ENCODE data around the gene CD1E.

GRCh38 chr1:158331481-158332150 is 22.1 kb upstream of the CD1E start, which contains the start of gene CD1B:
- TF ChIP-seq CTCF (conservative IDR thresholded peaks at IDR 0.05; ENCODE audit: low read length) (no peak), EZH2phosphoT487 (IDR thresholded peaks at IDR 0.05; ENCODE audit: borderline replicate concordance) (no peak)
